A549 (cell line): ENCODE measurements around the gene SLC16A1. TPM values are rescaled to one million over a fixed set of nuclear protein-coding genes. Genes with fewer than 3 reads are reported as not detected.

Source experiments
- ATAC-seq, 2 experiments: fragments of 200-7000 bp in 1 of 2; fragments of >200 bp in 1 of 2; cut with Nextera tagmentation in 1 of 2; cut with Tn5 transposase in 1 of 2; 3 replicates each; pipeline versions ENCODE4 v1.8.0 to v1.9.1; 2018 to 2020; ENCODE audit warnings: mild to moderate bottlenecking in 1 of 2, moderate library complexity in 1 of 2
- CTCF ChIA-PET: fragments of 300-600 bp; sonication (Branson Sonifier 250); formaldehyde crosslinking; extraction: SDS; loops from one replicate; lab custom pipeline; 2021; ENCODE audit warnings: antibody characterized with exemption, inconsistent platforms; lab: Yijun Ruan, JAX
- POLR2A ChIA-PET: fragments of 350-600 bp; formaldehyde crosslinking; extraction: SDS; loops from one replicate; lab custom pipeline; 2021; ENCODE audit warnings: antibody characterized with exemption, inconsistent platforms; lab: Yijun Ruan, JAX
- DNase-seq, 2 experiments: peaks; one replicate each; pipeline versions ENCODE4 v3.0.0 to v3.0.0-alpha.2; 2011 to 2016; ENCODE audit warnings: low read depth in 1 of 2, low spot score in 1 of 2
- FAIRE-seq: peaks from 2 replicates; lab custom pipeline; 2011; peaks lifted over from hg19 to GRCh38; lab: Jason Lieb, UNC
- H3K27ac ChIP-seq, 2 experiments: fragments of >200 bp; sonication (Bioruptor Twin); formaldehyde crosslinking; 3 replicates each; pipeline ENCODE4 v1.5.1; 2016 to 2017
- H3K4me1 ChIP-seq: fragments of >200 bp; sonication (Bioruptor Twin); formaldehyde crosslinking; 3 replicates; pipeline ENCODE4 v1.6.1; 2016
- H3K4me2 ChIP-seq: fragments of >200 bp; sonication (Bioruptor Twin); formaldehyde crosslinking; 3 replicates; pipeline ENCODE4 v1.6.1; 2016
- H3K4me3 ChIP-seq: fragments of >200 bp; sonication (Bioruptor Twin); formaldehyde crosslinking; 3 replicates; pipeline ENCODE4 v1.5.1; 2016
- H3K9me3 ChIP-seq: fragments of >200 bp; sonication (Bioruptor Twin); formaldehyde crosslinking; 3 replicates; pipeline ENCODE4 v1.6.1; 2016
- CBX8 ChIP-seq: fragments of 200-600 bp; sonication (generic); IDR thresholded peaks from 2 replicates; pipeline ENCODE4 v1.6.1; 2016
- CHD4 ChIP-seq: fragments of 200-600 bp; sonication (generic); IDR thresholded peaks from 2 replicates; pipeline ENCODE4 v1.6.1; 2016; ENCODE audit warnings: antibody characterized with exemption, mild to moderate bottlenecking, borderline replicate concordance
- FOSB ChIP-seq: fragments of 250-450 bp; sonication (Bioruptor Pico); IDR thresholded peaks from 2 replicates; pipeline ENCODE4 v1.5.0; 2020; ENCODE audit warnings: mild to moderate bottlenecking, moderate library complexity
- FOSL2 ChIP-seq, 2 experiments: fragments of 450-650 bp in 1 of 2; fragments of >200 bp in 1 of 2; sonication (Bioruptor Twin) in 1 of 2; formaldehyde crosslinking; IDR thresholded peaks; 2 replicates each; pipeline versions ENCODE4 v1.5.0 to v1.6.1; 2016 to 2020; ENCODE audit warnings: mild to moderate bottlenecking in 1 of 2, moderate library complexity in 1 of 2
- FOXS1 ChIP-seq: fragments of 250-450 bp; sonication (Bioruptor Pico); IDR thresholded peaks from 2 replicates; pipeline ENCODE4 v1.5.0; 2020; ENCODE audit warnings: mild to moderate bottlenecking, moderate library complexity
- HEYL ChIP-seq: fragments of 250-450 bp; sonication (Bioruptor Pico); IDR thresholded peaks from 2 replicates; pipeline ENCODE4 v1.8.0; 2021; ENCODE audit warnings: mild to moderate bottlenecking, moderate library complexity
- HOXA7 ChIP-seq: fragments of 250-450 bp; sonication (Bioruptor Pico); IDR thresholded peaks from 2 replicates; pipeline ENCODE4 v1.5.0; 2020; ENCODE audit warnings: mild to moderate bottlenecking, moderate library complexity
- HOXB13 ChIP-seq: fragments of 250-450 bp; sonication (Bioruptor Pico); IDR thresholded peaks from 2 replicates; pipeline ENCODE4 v1.5.0; 2020; ENCODE audit warnings: low read depth, mild to moderate bottlenecking, moderate library complexity
- HOXB5 ChIP-seq: fragments of 250-450 bp; sonication (Bioruptor Pico); IDR thresholded peaks from 2 replicates; pipeline ENCODE4 v1.5.0; 2020; ENCODE audit warnings: mild to moderate bottlenecking, moderate library complexity
- JUN ChIP-seq, 2 experiments: fragments of >200 bp; sonication (Bioruptor Twin); formaldehyde crosslinking; IDR thresholded peaks; 2 replicates in 1 of 2; 3 replicates in 1 of 2; pipeline ENCODE4 v1.6.1; 2016 to 2017
- KDM1A ChIP-seq: fragments of 200-600 bp; sonication (generic); IDR thresholded peaks from 2 replicates; pipeline ENCODE4 v1.6.1; 2016; ENCODE audit warnings: low read depth, mild to moderate bottlenecking
- KDM5A ChIP-seq: fragments of 200-600 bp; sonication (generic); IDR thresholded peaks from 2 replicates; pipeline ENCODE4 v1.6.1; 2016; ENCODE audit warnings: antibody characterized with exemption, mild to moderate bottlenecking
- MYC ChIP-seq: IDR thresholded peaks from 2 replicates; pipeline ENCODE4 v1.6.1; 2012; ENCODE audit warnings: mild to moderate bottlenecking, inconsistent platforms, low read length, improper control_type of control experiment, borderline replicate concordance
- NFE2L2 ChIP-seq: fragments of 150-350 bp; conservative IDR thresholded peaks from 2 replicates; pipeline ENCODE4 v1.6.1; 2014; ENCODE audit warnings: low read length
- POLR2A ChIP-seq: IDR thresholded peaks from 2 replicates; pipeline ENCODE4 v1.6.1; 2012; ENCODE audit warnings: mild to moderate bottlenecking, low read length
- RAD21 ChIP-seq, 2 experiments: fragments of >200 bp in 1 of 2; sonication (Bioruptor Twin) in 1 of 2; formaldehyde crosslinking in 1 of 2; IDR thresholded peaks in 1 of 2; conservative IDR thresholded peaks in 1 of 2; 2 replicates in 1 of 2; 3 replicates in 1 of 2; pipeline ENCODE4 v1.6.1; 2012 to 2018; ENCODE audit warnings: inconsistent platforms in 1 of 2
- RARB ChIP-seq: fragments of 250-450 bp; sonication (Bioruptor Pico); IDR thresholded peaks from 2 replicates; pipeline ENCODE4 v1.8.0; 2021; ENCODE audit warnings: mild to moderate bottlenecking, moderate library complexity
- RCOR1 ChIP-seq: fragments of 150-350 bp; IDR thresholded peaks from 2 replicates; pipeline ENCODE4 v1.6.1; 2014; ENCODE audit warnings: antibody characterized with exemption, low read length, low read depth
- SMC3 ChIP-seq: fragments of >200 bp; sonication (Bioruptor Twin); formaldehyde crosslinking; IDR thresholded peaks from 3 replicates; pipeline ENCODE4 v1.6.1; 2018; ENCODE audit warnings: inconsistent platforms
- SREBF2 ChIP-seq: fragments of 450-650 bp; IDR thresholded peaks from 2 replicates; pipeline ENCODE4 v1.6.1; 2014; ENCODE audit warnings: mild to moderate bottlenecking, moderate library complexity
- ZNF302 ChIP-seq: fragments of 250-450 bp; sonication (Bioruptor Pico); IDR thresholded peaks from 2 replicates; pipeline ENCODE4 v1.9.0; 2021; ENCODE audit warnings: inconsistent platforms, mild to moderate bottlenecking, moderate library complexity
- ZSCAN20 ChIP-seq: fragments of 250-450 bp; sonication (Bioruptor Pico); IDR thresholded peaks from 2 replicates; pipeline ENCODE4 v1.8.0; 2022; ENCODE audit warnings: mild to moderate bottlenecking, moderate library complexity
- WGBS: methylation state at CpG from one replicate; pipeline ENCODE4 v1.1.6; 2017; ENCODE audit errors: missing lambda C conversion rate; 5-methylcytosine and 5-hydroxymethylcytosine counted together
- polyA plus RNA-seq, 4 experiments: library from polyadenylated mRNA; depleted of rRNA in 3 of 4; stranded (reverse); fragments of >200 nt; fragmentation: RNase III in 1 of 4; extraction: RNeasy Plus Mini Kit Qiagen cat#74134 plus additional on column Dnase treatment in 1 of 4; gene quantifications; 2 replicates in 3 of 4; 3 replicates in 1 of 4; pipeline ENCODE4 v1.2.3, GENCODE V29; 2011 to 2017
- TF ChIP-seq, protein P1 (sequence below): fragments of >200 bp; sonication (Bioruptor Twin); formaldehyde crosslinking; IDR thresholded peaks from 3 replicates; pipeline ENCODE4 v1.6.1; 2016
- TF ChIP-seq, protein P2 (sequence below): fragments of 450-650 bp; IDR thresholded peaks from 2 replicates; pipeline ENCODE4 v1.6.1; 2014; ENCODE audit warnings: antibody characterized with exemption
- TF ChIP-seq, protein P3 (sequence below): fragments of 200-600 bp; sonication (generic); IDR thresholded peaks from 2 replicates; pipeline ENCODE4 v1.6.1; 2016; ENCODE audit warnings: antibody characterized with exemption, mild to moderate bottlenecking, moderate library complexity
- TF ChIP-seq, protein P4 (sequence below): fragments of >200 bp; sonication (Bioruptor Twin); formaldehyde crosslinking; IDR thresholded peaks from 3 replicates; pipeline ENCODE4 v1.5.1; 2016
- TF ChIP-seq, protein P5 (sequence below): IDR thresholded peaks from 2 replicates; pipeline ENCODE4 v1.6.1; 2012; ENCODE audit warnings: low read depth, borderline replicate concordance

SLC16A1 gene
- polyA plus RNA-seq, 2 of the 4 experiments (the other 2 are of a cell fraction): 42.7 to 70.2 TPM

DNA sequence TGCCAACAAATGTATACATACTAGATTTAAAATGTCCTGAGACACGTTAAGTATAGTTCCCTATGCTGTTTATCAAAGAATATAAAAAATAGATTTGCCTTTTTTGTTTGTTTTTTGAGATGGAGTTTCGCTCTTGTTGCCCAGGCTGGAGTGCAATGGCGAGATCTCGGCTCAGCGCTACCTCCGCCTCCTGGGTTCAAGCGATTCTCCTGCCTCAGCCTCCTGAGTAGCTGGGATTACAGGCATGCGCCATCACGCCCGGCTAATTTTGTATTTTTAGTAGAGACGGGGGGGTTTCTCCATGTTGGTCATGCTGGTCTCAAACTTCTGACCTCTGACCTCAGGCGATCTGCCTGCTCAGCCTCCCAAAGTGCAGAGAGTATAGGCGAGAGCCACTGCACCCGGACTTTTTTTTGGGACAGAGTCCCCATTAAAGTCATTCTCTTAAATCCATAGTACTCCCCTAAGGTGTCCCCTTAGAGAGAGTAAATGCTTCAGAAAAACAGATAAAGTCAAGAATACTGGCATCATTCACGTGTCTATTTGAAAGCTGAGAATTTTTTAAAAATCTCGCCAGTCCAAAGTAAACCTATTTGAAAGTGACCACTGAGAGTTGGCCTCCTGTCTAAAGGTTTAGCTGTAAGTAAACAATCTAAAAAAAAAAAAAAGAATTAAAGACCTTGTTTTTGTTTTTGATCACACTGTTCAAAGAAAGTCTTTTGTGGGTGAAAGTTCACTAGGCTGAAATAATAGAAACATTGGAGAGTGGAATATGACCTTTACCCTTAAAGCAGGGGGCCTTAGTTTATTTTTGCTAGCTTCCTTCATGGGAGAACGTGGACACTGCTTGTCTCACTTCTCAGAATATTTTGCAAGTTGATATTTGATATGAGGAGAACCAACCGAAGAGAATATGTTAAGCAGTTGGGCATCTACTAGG is 48.0 kb upstream of the SLC16A1 start:
- H3K4me3 ChIP-seq: no peak overlapping the region
- ChIA-PET POLR2A (no interaction called here), CTCF (interaction anchor here (0.6 to 1.3 kb wide), 2 partner anchors 15 to 23 kb away, joined by 3 to 4 read pairs; no protein-coding TSS in a partner anchor)
- TF ChIP-seq CBX8: no peak
- TF ChIP-seq SMC3: no peak
- TF ChIP-seq, protein P1, sequence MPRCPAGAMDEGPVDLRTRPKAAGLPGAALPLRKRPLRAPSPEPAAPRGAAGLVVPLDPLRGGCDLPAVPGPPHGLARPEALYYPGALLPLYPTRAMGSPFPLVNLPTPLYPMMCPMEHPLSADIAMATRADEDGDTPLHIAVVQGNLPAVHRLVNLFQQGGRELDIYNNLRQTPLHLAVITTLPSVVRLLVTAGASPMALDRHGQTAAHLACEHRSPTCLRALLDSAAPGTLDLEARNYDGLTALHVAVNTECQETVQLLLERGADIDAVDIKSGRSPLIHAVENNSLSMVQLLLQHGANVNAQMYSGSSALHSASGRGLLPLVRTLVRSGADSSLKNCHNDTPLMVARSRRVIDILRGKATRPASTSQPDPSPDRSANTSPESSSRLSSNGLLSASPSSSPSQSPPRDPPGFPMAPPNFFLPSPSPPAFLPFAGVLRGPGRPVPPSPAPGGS: no peak
- no peak for TF ChIP-seq CHD4
- TF ChIP-seq, protein P2, sequence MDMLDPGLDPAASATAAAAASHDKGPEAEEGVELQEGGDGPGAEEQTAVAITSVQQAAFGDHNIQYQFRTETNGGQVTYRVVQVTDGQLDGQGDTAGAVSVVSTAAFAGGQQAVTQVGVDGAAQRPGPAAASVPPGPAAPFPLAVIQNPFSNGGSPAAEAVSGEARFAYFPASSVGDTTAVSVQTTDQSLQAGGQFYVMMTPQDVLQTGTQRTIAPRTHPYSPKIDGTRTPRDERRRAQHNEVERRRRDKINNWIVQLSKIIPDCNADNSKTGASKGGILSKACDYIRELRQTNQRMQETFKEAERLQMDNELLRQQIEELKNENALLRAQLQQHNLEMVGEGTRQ: no peak
- no peak for TF ChIP-seq HOXB13
- TF ChIP-seq HOXA7: no peak
- TF ChIP-seq RARB (CRISPR knock-in tag): no peak
- TF ChIP-seq KDM1A: no peak
- TF ChIP-seq, protein P3, sequence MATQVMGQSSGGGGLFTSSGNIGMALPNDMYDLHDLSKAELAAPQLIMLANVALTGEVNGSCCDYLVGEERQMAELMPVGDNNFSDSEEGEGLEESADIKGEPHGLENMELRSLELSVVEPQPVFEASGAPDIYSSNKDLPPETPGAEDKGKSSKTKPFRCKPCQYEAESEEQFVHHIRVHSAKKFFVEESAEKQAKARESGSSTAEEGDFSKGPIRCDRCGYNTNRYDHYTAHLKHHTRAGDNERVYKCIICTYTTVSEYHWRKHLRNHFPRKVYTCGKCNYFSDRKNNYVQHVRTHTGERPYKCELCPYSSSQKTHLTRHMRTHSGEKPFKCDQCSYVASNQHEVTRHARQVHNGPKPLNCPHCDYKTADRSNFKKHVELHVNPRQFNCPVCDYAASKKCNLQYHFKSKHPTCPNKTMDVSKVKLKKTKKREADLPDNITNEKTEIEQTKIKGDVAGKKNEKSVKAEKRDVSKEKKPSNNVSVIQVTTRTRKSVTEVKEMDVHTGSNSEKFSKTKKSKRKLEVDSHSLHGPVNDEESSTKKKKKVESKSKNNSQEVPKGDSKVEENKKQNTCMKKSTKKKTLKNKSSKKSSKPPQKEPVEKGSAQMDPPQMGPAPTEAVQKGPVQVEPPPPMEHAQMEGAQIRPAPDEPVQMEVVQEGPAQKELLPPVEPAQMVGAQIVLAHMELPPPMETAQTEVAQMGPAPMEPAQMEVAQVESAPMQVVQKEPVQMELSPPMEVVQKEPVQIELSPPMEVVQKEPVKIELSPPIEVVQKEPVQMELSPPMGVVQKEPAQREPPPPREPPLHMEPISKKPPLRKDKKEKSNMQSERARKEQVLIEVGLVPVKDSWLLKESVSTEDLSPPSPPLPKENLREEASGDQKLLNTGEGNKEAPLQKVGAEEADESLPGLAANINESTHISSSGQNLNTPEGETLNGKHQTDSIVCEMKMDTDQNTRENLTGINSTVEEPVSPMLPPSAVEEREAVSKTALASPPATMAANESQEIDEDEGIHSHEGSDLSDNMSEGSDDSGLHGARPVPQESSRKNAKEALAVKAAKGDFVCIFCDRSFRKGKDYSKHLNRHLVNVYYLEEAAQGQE: no peak
- no peak for TF ChIP-seq JUN (IDR thresholded peaks at IDR 0.05)
- no peak for TF ChIP-seq NFE2L2
- TF ChIP-seq HEYL (CRISPR knock-in tag): no peak
- TF ChIP-seq ZNF302 (CRISPR knock-in tag): no peak
- no peak for TF ChIP-seq FOXS1 (CRISPR knock-in tag)
- TF ChIP-seq POLR2A: no peak
- no peak for TF ChIP-seq RCOR1
- 91% methylated on average over 18 of the region's 18 CpGs for WGBS
- H3K27ac ChIP-seq: no peak overlapping the region
- no peak for FAIRE-seq
- no peaks in the 10 kb centered on the region for H3K9me3 ChIP-seq
- no peaks in the 10 kb centered on the region for H3K4me1 ChIP-seq
- no peak for DNase-seq
- ATAC-seq: no peak
- no peak overlapping the region for H3K4me2 ChIP-seq

DNA sequence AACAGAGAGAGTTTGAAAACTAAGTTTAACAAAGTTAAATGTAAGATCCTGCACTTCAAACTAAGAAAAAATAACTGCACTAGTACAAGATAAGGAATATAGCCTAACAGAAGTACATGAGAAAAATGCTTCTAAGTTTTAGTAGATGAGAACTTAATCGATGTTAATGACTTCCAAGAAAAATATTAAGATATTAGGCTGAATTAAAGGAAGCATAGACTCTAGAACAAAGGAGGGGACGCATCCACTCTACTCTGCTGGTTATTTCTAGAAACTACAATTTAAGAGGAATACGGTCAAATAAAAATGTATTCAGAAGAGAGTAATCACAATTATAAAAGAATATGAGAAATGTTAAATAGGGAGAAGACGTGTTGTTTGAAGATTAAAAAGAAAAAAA is 46.3 kb upstream of the SLC16A1 start:
- Histone ChIP-seq H3K27ac (no peak overlapping the region), H3K4me3 (no peak overlapping the region), H3K4me2 (no peak overlapping the region), H3K4me1 (no peaks in the 10 kb centered on the region), H3K9me3 (no peaks in the 10 kb centered on the region)
- POLR2A ChIA-PET: no interaction called here
- FAIRE-seq (no peak), DNase-seq (no peak), ATAC-seq (no peak)
- CTCF ChIA-PET: no interaction called here
- no peak for TF ChIP-seq FOSB (CRISPR knock-in tag)
- no peak for TF ChIP-seq MYC
- TF ChIP-seq, protein P4, sequence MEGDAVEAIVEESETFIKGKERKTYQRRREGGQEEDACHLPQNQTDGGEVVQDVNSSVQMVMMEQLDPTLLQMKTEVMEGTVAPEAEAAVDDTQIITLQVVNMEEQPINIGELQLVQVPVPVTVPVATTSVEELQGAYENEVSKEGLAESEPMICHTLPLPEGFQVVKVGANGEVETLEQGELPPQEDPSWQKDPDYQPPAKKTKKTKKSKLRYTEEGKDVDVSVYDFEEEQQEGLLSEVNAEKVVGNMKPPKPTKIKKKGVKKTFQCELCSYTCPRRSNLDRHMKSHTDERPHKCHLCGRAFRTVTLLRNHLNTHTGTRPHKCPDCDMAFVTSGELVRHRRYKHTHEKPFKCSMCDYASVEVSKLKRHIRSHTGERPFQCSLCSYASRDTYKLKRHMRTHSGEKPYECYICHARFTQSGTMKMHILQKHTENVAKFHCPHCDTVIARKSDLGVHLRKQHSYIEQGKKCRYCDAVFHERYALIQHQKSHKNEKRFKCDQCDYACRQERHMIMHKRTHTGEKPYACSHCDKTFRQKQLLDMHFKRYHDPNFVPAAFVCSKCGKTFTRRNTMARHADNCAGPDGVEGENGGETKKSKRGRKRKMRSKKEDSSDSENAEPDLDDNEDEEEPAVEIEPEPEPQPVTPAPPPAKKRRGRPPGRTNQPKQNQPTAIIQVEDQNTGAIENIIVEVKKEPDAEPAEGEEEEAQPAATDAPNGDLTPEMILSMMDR: no peak
- no peak for TF ChIP-seq HOXA7
- no peak for TF ChIP-seq ZSCAN20
- no peak for TF ChIP-seq RAD21 (conservative IDR thresholded peaks at IDR 0.05 in 1 of 2, IDR thresholded peaks at IDR 0.05 in 1 of 2)
- TF ChIP-seq FOSL2 (IDR thresholded peaks at IDR 0.05): no peak
- no peak for TF ChIP-seq FOSL2 (CRISPR knock-in tag; IDR thresholded peaks at IDR 0.05)
- TF ChIP-seq POLR2A: no peak
- TF ChIP-seq SREBF2: no peak
- TF ChIP-seq, protein P5, sequence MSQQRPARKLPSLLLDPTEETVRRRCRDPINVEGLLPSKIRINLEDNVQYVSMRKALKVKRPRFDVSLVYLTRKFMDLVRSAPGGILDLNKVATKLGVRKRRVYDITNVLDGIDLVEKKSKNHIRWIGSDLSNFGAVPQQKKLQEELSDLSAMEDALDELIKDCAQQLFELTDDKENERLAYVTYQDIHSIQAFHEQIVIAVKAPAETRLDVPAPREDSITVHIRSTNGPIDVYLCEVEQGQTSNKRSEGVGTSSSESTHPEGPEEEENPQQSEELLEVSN: no peak
- TF ChIP-seq KDM1A: no peak
- no peak for TF ChIP-seq KDM5A
- no peak for TF ChIP-seq HOXB5 (CRISPR knock-in tag)
- TF ChIP-seq FOXS1 (CRISPR knock-in tag): no peak
- TF ChIP-seq HEYL (CRISPR knock-in tag): no peak
- TF ChIP-seq ZNF302 (CRISPR knock-in tag): no peak
- WGBS: 74% methylated on average over 4 of the region's 4 CpGs
